Measurements from ENCODE around the gene DBH. TPM values are rescaled to one million over a fixed set of nuclear protein-coding genes. Genes with fewer than 3 reads are reported as not detected.

DBH gene
- total RNA-seq, 1 donor from 2014 or later: not detected

- TF ChIP-seq CTCF (IDR thresholded peaks at IDR 0.05): no peak
- Mint-ChIP-seq H3K9me3 (ENCODE audit: unreplicated experiment) (no peaks in the 10 kb centered on the region), H3K27me3 (ENCODE audit: unreplicated experiment) (peaks cover 30% of the 10 kb centered on the region), H3K4me1 (ENCODE audit: unreplicated experiment) (no peaks in the 10 kb centered on the region), H3K36me3 (ENCODE audit: unreplicated experiment) (no peaks in the 10 kb centered on the region), H3K27ac (ENCODE audit: unreplicated experiment) (no peak overlapping the region), H3K4me3 (ENCODE audit: unreplicated experiment) (no peak overlapping the region)
- no peak for DNase-seq (ENCODE audit: extremely low spot score, unreplicated experiment)
These were observed 42.9 kb downstream of the DBH start for GRCh38 chr9:133679056-133679455.

DNA sequence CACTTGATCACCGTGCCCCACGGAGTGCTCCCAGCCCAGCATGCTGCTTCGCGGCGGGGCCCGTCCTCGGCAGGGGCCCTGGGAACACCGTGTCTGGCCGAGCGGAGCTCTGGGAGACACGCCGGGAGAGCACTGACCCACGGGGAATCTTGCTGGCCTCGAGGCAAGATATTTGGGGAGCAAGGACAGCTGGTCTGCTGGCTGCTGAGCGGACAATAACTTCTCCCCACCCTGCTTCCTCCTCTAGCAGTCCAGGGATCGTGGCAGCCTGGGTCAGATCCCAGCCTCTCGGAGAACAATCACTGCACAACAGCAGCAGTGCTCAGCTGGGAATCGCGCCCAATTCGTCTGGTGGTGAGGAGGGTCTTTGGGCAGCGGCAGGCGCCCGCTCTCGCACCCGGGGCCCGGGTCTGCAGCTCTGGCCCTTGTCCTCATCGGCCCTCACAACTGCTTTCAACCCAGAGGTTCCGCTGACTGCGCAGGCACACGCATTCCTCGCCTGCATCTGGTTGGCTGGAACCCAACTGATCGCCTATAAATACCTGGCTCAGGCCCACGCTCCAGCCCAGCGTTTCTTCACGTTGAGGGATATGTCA, 43.4 kb downstream of the DBH start:
- Mint-ChIP-seq H3K36me3 (ENCODE audit: unreplicated experiment) (no peaks in the 10 kb centered on the region), H3K4me3 (ENCODE audit: unreplicated experiment) (no peak overlapping the region), H3K4me1 (ENCODE audit: unreplicated experiment) (no peaks in the 10 kb centered on the region), H3K9me3 (ENCODE audit: unreplicated experiment) (no peaks in the 10 kb centered on the region), H3K27ac (ENCODE audit: unreplicated experiment) (no peak overlapping the region), H3K27me3 (ENCODE audit: unreplicated experiment) (peaks cover 29% of the 10 kb centered on the region)
- no peak for TF ChIP-seq CTCF (IDR thresholded peaks at IDR 0.05)
- no peak for DNase-seq (ENCODE audit: extremely low spot score, unreplicated experiment)

DNA sequence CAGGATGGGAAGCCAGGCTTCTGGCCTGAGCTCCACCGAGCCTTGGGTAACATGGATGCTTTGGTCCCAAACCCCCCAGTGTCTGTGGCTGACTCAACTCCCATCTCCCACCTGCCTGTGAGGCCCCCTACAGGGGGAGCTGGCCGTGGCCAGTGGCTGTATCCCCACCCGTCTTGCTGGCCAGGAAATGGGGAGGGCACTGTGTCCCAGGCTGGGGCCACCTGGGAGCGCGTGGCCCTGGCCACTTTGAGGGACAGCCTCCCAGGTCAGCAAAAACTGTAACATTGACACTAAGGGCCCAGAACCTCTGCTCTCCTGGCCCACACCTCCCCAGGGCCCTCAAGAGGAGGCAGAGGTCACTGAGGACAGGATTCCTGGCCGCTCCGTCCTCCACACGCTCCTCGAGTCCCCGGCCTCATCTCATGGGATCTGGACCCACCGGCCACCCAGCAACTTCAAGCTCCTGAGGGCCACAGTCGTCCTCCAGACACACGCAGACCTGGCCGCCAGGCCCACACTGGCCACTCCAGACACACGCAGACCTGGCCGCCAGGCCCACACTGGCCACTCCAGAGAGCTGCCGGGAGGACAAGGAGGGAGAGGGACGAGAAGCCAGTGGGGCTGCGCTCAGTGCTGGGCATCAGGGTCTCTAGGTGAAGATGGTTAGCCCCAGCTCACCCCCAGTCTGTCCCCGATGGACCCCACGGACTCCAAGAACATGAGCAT, 44.2 kb downstream of the DBH start:
- H3K27me3 Mint-ChIP-seq (ENCODE audit: unreplicated experiment): peaks cover 25% of the 10 kb centered on the region
- no peak for DNase-seq (ENCODE audit: extremely low spot score, unreplicated experiment)
- H3K4me3 Mint-ChIP-seq (ENCODE audit: unreplicated experiment): no peak overlapping the region
- H3K27ac Mint-ChIP-seq (ENCODE audit: unreplicated experiment): no peak overlapping the region
- H3K9me3 Mint-ChIP-seq (ENCODE audit: unreplicated experiment): no peaks in the 10 kb centered on the region
- no peaks in the 10 kb centered on the region for H3K4me1 Mint-ChIP-seq (ENCODE audit: unreplicated experiment)
- no peaks in the 10 kb centered on the region for H3K36me3 Mint-ChIP-seq (ENCODE audit: unreplicated experiment)
- no peak for TF ChIP-seq CTCF (IDR thresholded peaks at IDR 0.05)

GRCh38 chr9:133680976-133681657, 45.0 kb downstream of the DBH start:
- H3K27me3 Mint-ChIP-seq (ENCODE audit: unreplicated experiment): peaks cover 18% of the 10 kb centered on the region
- no peaks in the 10 kb centered on the region for H3K4me1 Mint-ChIP-seq (ENCODE audit: unreplicated experiment)
- no peaks in the 10 kb centered on the region for H3K36me3 Mint-ChIP-seq (ENCODE audit: unreplicated experiment)
- H3K27ac Mint-ChIP-seq (ENCODE audit: unreplicated experiment): no peak overlapping the region
- no peaks in the 10 kb centered on the region for H3K9me3 Mint-ChIP-seq (ENCODE audit: unreplicated experiment)
- no peak for TF ChIP-seq CTCF (IDR thresholded peaks at IDR 0.05)
- DNase-seq (ENCODE audit: extremely low spot score, unreplicated experiment): no peak
- H3K4me3 Mint-ChIP-seq (ENCODE audit: unreplicated experiment): no peak overlapping the region

DNA sequence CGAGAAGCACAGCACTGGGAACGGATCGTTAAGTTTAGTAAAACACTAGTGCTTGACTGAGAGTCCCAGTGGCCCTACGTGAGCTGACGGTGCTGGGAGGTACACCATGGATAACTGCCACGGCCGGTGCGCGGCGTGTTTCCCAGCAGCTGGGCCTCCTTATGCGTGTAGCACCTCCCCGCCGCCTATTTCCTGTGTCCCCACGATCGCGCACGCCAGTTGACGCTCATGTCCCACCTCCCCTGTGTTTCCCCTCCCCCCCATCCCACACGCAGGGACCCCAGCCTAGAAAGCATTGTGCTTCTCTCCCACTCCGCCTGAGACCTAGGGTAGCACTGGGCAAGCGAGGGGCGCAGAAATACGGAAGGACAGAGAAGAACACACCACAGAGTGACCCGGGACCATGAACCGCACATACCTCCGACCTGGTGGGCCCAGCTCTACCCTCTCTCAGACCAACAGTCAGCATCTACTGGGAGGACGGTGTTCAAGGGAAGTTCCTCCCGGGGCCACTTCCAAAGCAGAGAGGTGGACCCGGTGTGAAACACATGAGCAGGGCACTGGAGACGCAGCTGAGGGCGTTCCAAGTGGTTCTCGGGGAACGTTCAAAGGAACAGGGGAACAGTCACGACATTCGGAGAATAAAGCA, 45.6 kb downstream of the DBH start:
- no peaks in the 10 kb centered on the region for H3K4me1 Mint-ChIP-seq (ENCODE audit: unreplicated experiment)
- no peaks in the 10 kb centered on the region for H3K36me3 Mint-ChIP-seq (ENCODE audit: unreplicated experiment)
- no peak for TF ChIP-seq CTCF (IDR thresholded peaks at IDR 0.05)
- no peaks in the 10 kb centered on the region for H3K9me3 Mint-ChIP-seq (ENCODE audit: unreplicated experiment)
- H3K27ac Mint-ChIP-seq (ENCODE audit: unreplicated experiment): no peak overlapping the region
- H3K4me3 Mint-ChIP-seq (ENCODE audit: unreplicated experiment): no peak overlapping the region
- DNase-seq (ENCODE audit: extremely low spot score, unreplicated experiment): no peak
- peaks cover 12% of the 10 kb centered on the region for H3K27me3 Mint-ChIP-seq (ENCODE audit: unreplicated experiment)
